ENCODE results near the gene CD248.
A peak's percentile ranks its signal among the peaks of the same experiment; 100 is the strongest.
"Not testable (repeated sequence)": the region's sequence is repeated elsewhere in the genome, so short reads cannot be mapped to it uniquely, and the experiment has no call there.

CD248 gene

DNA sequence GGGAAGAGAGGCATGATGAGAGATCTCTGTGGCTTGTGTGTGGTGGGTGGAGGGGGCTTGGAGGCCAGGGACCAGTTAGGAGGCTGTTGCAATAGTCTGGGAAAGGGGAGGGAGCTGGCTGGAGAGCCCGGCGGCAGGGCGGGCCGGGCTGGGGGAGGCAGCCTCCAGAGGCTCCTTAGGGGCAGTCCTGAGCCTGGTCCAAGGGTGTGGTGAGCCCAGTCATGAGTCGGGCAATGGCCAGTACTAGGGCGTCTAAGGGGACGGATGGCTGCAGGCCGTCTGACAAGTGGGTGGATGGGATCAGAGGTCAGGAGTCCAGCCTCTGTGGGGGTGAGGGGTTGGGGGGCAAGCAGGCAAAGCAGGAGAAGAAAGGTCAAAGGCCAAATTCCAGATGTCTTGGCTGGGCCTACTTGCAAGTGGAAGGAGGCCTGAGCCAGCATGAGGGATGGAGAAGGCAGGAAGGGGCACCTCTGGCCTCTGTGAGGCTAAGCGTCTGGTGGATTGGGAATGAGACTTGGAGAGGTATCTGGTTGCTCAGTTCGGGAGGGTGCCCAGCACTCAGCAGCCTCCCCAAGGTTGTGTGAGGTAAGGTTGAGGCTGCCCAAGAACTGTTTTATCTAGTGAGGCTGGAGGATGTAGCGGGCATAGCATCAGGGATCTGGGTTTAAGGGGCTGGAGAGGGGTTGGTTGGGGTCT, 6.0 kb upstream of the CD248 start:
- no peaks in the 10 kb centered on the region for H3K9me3 ChIP-seq (ENCODE audit: control insufficient read depth, insufficient read depth, low read depth, low read length)
- ChIA-PET CTCF (interaction anchor here (2.0 kb wide), 1 partner anchor 10 kb away, joined by 18 read pairs; no protein-coding TSS in a partner anchor), POLR2A (no interaction called here)
- no peak overlapping the region for H3K27ac ChIP-seq (ENCODE audit: extremely low read depth, low read depth, low read length)
- H3K36me3 ChIP-seq (ENCODE audit: control insufficient read depth in 2 of 2, insufficient read depth in 1 of 2, low read length in 2 of 2), result no peaks in the 10 kb centered on the region
- no peak overlapping the region for H3K4me3 ChIP-seq (ENCODE audit: low read depth, low read length)
- TF ChIP-seq ZNF501 (tag by site-specific recombination; IDR thresholded peaks at IDR 0.05) (no peak), TRIM28 (IDR thresholded peaks at IDR 0.05; ENCODE audit: borderline replicate concordance, low read length) (no peak), ZFP3 (tag by site-specific recombination; IDR thresholded peaks at IDR 0.05; ENCODE audit: low read depth) (no peak), GLIS1 (tag by site-specific recombination; IDR thresholded peaks at IDR 0.05) (no peak), ZNF155 (tag by site-specific recombination; IDR thresholded peaks at IDR 0.05) (no peak), ZBTB7A (tag by site-specific recombination; IDR thresholded peaks at IDR 0.05; ENCODE audit: low read depth) (no peak), HOXA7 (CRISPR knock-in tag; IDR thresholded peaks at IDR 0.05; ENCODE audit: borderline replicate concordance) (no peak), ZNF311 (tag by site-specific recombination; IDR thresholded peaks at IDR 0.05; ENCODE audit: borderline replicate concordance) (no peak), ZNF514 (tag by site-specific recombination; IDR thresholded peaks at IDR 0.05) (no peak), ZNF211 (tag by site-specific recombination; IDR thresholded peaks at IDR 0.05; ENCODE audit: low read depth) (no peak), ZNF521 (tag by site-specific recombination; IDR thresholded peaks at IDR 0.05) (no peak), ZSCAN16 (tag by site-specific recombination; IDR thresholded peaks at IDR 0.05) (no peak), ZNF2 (tag by site-specific recombination; IDR thresholded peaks at IDR 0.05) (no peak)
- TF ChIP-seq, protein P1, sequence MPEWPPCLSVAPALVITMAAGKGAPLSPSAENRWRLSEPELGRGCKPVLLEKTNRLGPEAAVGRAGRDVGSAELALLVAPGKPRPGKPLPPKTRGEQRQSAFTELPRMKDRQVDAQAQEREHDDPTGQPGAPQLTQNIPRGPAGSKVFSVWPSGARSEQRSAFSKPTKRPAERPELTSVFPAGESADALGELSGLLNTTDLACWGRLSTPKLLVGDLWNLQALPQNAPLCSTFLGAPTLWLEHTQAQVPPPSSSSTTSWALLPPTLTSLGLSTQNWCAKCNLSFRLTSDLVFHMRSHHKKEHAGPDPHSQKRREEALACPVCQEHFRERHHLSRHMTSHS (tag by site-specific recombination; IDR thresholded peaks at IDR 0.05), result no peak
- H3K4me1 ChIP-seq (ENCODE audit: control insufficient read depth, insufficient read depth, low read length), result no peaks in the 10 kb centered on the region

DNA sequence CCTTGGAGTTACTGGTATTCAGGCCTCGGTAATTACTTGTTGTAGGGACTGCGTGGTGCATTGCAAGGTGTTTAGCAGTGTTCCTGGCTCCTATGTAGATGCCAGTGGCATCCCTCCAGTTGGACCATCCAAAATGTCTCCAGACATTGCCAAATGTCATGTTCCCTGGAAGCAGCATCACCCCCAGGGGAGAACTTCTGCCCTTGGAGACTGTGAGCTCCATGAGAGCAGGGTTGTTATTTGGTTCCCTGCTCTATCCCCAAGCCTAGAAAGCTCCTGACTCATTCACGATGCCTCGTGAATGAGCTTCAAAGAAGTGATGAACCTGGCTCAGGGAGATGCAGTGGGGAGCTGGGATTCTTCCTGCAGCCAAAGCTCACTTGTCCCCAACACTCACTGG, 4.8 kb upstream of the CD248 start:
- no peaks in the 10 kb centered on the region for H3K9me3 ChIP-seq (ENCODE audit: control insufficient read depth, insufficient read depth, low read depth, low read length)
- POLR2A ChIA-PET, result interaction anchor here (0.6 to 0.7 kb wide), 2 partner anchors 9 to 19 kb away, joined by 3 to 5 read pairs; no protein-coding TSS in a partner anchor
- H3K36me3 ChIP-seq (ENCODE audit: control insufficient read depth in 2 of 2, insufficient read depth in 1 of 2, low read length in 2 of 2), result no peaks in the 10 kb centered on the region
- no peak overlapping the region for H3K27ac ChIP-seq (ENCODE audit: extremely low read depth, low read depth, low read length)
- no peaks in the 10 kb centered on the region for H3K4me1 ChIP-seq (ENCODE audit: control insufficient read depth, insufficient read depth, low read length)
- CTCF ChIA-PET, result interaction anchor here (2.0 kb wide), 1 partner anchor 9 kb away, joined by 18 read pairs; no protein-coding TSS in a partner anchor
- H3K4me3 ChIP-seq (ENCODE audit: low read depth, low read length), result no peak overlapping the region
- TF ChIP-seq ZNF423 (tag by site-specific recombination; IDR thresholded peaks at IDR 0.05) (no peak), BCL11B (tag by site-specific recombination; IDR thresholded peaks at IDR 0.05; ENCODE audit: low read depth) (no peak), ZNF169 (tag by site-specific recombination; IDR thresholded peaks at IDR 0.05) (no peak), ZNF214 (tag by site-specific recombination; IDR thresholded peaks at IDR 0.05; ENCODE audit: borderline replicate concordance) (no peak), GLI4 (tag by site-specific recombination; IDR thresholded peaks at IDR 0.05) (no peak)
- TF ChIP-seq, protein P2, sequence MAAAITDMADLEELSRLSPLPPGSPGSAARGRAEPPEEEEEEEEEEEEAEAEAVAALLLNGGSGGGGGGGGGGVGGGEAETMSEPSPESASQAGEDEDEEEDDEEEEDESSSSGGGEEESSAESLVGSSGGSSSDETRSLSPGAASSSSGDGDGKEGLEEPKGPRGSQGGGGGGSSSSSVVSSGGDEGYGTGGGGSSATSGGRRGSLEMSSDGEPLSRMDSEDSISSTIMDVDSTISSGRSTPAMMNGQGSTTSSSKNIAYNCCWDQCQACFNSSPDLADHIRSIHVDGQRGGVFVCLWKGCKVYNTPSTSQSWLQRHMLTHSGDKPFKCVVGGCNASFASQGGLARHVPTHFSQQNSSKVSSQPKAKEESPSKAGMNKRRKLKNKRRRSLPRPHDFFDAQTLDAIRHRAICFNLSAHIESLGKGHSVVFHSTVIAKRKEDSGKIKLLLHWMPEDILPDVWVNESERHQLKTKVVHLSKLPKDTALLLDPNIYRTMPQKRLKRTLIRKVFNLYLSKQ (tag by site-specific recombination; IDR thresholded peaks at IDR 0.05; ENCODE audit: borderline replicate concordance), result no peak

DNA sequence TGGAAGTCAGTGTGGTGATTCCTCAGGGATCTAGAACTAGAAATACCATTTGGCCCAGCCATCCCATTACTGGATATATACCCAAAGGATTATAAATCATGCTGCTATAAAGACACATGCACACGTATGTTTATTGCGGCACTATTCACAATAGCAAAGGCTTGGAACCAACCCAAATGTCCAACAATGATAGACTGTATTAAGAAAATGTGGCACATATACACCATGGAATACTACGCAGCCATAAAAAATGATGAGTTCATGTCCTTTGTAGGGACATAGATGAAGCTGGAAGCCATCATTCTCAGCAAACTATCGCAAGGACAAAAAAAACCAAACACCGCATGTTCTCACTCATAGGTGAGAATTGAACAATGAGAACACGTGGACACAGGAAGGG, 3.9 kb upstream of the CD248 start:
- POLR2A ChIA-PET; H3K4me1 ChIP-seq (ENCODE audit: control insufficient read depth, insufficient read depth, low read length); CTCF ChIA-PET; H3K4me3 ChIP-seq (ENCODE audit: low read depth, low read length); H3K9me3 ChIP-seq (ENCODE audit: control insufficient read depth, insufficient read depth, low read depth, low read length); H3K27ac ChIP-seq (ENCODE audit: extremely low read depth, low read depth, low read length); H3K36me3 ChIP-seq (ENCODE audit: control insufficient read depth in 2 of 2, insufficient read depth in 1 of 2, low read length in 2 of 2): not testable (repeated sequence)
- peak; percentile 73 for TF ChIP-seq ZNF146 (tag by site-specific recombination; IDR thresholded peaks at IDR 0.05)

DNA sequence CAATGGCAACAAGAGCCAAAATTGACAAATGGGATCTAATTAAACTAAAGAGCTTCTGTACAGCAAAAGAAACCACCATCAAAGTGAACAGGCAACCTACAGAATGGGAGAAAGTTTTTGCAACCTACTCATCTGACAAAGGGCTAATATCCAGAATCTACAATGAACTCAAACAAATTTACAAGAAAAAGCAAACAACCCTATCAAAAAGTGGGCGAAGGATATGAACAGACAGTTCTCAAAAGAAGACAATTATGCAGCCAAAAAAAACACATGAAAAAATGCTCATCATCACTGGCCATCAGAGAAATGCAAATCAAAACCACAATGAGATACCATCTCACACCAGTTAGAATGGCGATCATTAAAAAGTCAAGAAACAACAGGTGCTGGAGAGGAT, 3.4 kb upstream of the CD248 start:
- CTCF ChIA-PET, result interaction anchor here (0.6 kb wide), 1 partner anchor 16 kb away, joined by 4 read pairs; the partner anchor contains the start of gene RIN1

More for the DNA sequence above, 3.4 kb upstream of the CD248 start:
- POLR2A ChIA-PET; H3K9me3 ChIP-seq (ENCODE audit: control insufficient read depth, insufficient read depth, low read depth, low read length); H3K4me3 ChIP-seq (ENCODE audit: low read depth, low read length); H3K4me1 ChIP-seq (ENCODE audit: control insufficient read depth, insufficient read depth, low read length); H3K27ac ChIP-seq (ENCODE audit: extremely low read depth, low read depth, low read length); H3K36me3 ChIP-seq (ENCODE audit: control insufficient read depth in 2 of 2, insufficient read depth in 1 of 2, low read length in 2 of 2): not testable (repeated sequence)
